ENCODE results near the gene PCBP3. TPM values are rescaled to one million over a fixed set of nuclear protein-coding genes. Genes with fewer than 3 reads are reported as not detected.

The PCBP3 gene
- total RNA-seq, 1 donor from 2014 or later, result not detected

DNA sequence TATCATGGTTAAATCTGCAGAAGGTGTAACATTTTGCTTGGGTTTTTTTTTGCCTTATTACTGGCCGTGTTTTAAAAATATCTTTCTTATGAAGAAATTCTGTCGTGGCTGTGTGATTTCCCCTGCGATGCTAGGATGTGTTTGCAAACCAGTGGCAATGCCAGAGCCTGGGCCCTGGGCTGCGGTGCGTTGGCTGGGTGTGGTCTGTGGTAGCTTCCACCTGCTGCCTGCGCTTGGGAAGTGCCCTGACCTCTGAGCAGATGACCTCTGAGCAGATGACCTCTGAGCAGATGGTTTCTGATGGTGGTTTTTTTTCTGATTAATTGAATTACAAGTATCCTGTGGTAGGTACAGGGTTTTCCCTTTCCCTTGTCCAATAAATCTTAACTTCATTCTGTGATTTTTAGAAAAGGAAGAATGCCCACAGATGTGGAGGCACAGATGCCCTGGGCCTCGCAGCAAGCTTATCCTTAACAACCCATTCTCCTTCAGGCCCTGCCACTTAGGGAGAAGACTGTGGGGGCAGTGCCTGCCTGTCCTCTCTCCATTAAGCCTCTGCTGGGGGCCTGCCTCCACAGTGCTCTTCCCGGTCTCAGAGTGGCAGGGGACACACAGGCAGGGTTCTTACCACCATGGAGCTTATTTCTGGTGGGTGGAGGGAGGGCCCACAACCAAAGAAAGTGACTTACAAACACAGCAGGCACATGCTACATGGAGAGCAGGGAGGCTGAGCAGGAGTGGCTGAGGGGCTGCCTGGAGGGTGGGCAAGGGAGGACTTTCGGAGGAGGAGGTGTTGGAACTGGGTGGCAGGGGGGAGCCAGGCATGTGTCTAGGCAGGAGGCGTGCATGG, 81.7 kb downstream of the PCBP3 start:
- Mint-ChIP-seq H3K9me3 (no peaks in the 10 kb centered on the region), H3K4me1 (no peaks in the 10 kb centered on the region), H3K27ac (no peak overlapping the region), H3K4me3 (no peak overlapping the region), H3K27me3 (peaks cover 4% of the 10 kb centered on the region), H3K36me3 (ENCODE audit: low read depth) (no peaks in the 10 kb centered on the region)
- ChIA-PET POLR2A (no interaction called here), CTCF (no interaction called here)
- DNase-seq (no peak), ATAC-seq (ENCODE audit: low read depth) (no peak)
- TF ChIP-seq, protein P1, sequence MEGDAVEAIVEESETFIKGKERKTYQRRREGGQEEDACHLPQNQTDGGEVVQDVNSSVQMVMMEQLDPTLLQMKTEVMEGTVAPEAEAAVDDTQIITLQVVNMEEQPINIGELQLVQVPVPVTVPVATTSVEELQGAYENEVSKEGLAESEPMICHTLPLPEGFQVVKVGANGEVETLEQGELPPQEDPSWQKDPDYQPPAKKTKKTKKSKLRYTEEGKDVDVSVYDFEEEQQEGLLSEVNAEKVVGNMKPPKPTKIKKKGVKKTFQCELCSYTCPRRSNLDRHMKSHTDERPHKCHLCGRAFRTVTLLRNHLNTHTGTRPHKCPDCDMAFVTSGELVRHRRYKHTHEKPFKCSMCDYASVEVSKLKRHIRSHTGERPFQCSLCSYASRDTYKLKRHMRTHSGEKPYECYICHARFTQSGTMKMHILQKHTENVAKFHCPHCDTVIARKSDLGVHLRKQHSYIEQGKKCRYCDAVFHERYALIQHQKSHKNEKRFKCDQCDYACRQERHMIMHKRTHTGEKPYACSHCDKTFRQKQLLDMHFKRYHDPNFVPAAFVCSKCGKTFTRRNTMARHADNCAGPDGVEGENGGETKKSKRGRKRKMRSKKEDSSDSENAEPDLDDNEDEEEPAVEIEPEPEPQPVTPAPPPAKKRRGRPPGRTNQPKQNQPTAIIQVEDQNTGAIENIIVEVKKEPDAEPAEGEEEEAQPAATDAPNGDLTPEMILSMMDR (IDR thresholded peaks at IDR 0.05), result no peak
- intact Hi-C loops (cut with micrococcal nuclease), result no loop called here

DNA sequence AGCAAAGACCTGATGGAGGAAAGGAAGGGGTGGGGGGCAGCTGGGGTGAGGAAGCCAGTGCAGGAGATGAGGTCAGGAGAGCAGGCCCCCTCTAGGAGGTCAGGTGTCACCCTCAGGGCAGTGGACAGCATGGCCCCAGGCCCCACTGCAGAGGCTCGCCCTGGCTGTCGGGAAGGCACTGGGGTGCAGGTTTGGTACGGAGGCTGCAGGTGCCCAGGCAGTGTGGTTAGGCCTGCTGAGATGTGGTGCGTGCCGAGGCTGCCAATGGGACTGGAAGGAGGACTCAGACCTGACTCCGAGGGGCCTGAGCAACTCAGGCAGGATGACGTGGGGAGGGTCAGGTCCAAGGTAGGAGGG, 82.3 kb downstream of the PCBP3 start:
- Mint-ChIP-seq H3K27me3 (peaks cover 4% of the 10 kb centered on the region), H3K4me1 (no peaks in the 10 kb centered on the region), H3K27ac (no peak overlapping the region), H3K9me3 (no peaks in the 10 kb centered on the region), H3K36me3 (ENCODE audit: low read depth) (no peaks in the 10 kb centered on the region), H3K4me3 (no peak overlapping the region)
- TF ChIP-seq, protein P1 (IDR thresholded peaks at IDR 0.05), result no peak
- DNase-seq (no peak), ATAC-seq (ENCODE audit: low read depth) (no peak)
- CTCF ChIA-PET, result no interaction called here
- POLR2A ChIA-PET, result no interaction called here
- intact Hi-C loops (cut with micrococcal nuclease), result no loop called here

DNA sequence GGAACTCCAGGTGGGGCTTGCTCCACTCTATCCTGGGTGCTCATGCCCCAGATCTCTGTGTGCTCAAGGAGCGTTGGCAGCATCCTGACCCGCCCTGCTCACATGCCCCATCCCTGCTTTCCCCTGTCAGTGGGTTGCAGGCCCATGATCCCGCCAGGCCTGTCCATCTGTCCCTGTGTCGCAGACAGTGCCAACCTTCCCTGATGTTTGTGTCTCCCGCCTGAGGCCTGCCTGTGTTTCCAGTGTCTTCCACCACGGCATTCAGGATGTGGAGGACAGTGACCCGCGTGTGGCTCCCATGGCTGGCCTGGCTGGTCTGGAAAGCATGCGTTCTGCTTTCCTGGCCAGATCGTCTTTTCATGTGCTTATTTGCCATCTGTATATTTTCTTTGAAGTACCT, 82.9 kb downstream of the PCBP3 start:
- H3K4me3 Mint-ChIP-seq, result no peak overlapping the region
- H3K9me3 Mint-ChIP-seq, result peaks cover 2% of the 10 kb centered on the region
- ChIA-PET CTCF (no interaction called here), POLR2A (no interaction called here)
- no peaks in the 10 kb centered on the region for H3K4me1 Mint-ChIP-seq
- no peaks in the 10 kb centered on the region for H3K36me3 Mint-ChIP-seq (ENCODE audit: low read depth)
- peaks cover 6% of the 10 kb centered on the region for H3K27me3 Mint-ChIP-seq
- ATAC-seq (ENCODE audit: low read depth), result no peak
- intact Hi-C loops (cut with micrococcal nuclease), result no loop called here
- H3K27ac Mint-ChIP-seq, result no peak overlapping the region
- no peak for DNase-seq
- TF ChIP-seq, protein P1 (IDR thresholded peaks at IDR 0.05), result no peak

DNA sequence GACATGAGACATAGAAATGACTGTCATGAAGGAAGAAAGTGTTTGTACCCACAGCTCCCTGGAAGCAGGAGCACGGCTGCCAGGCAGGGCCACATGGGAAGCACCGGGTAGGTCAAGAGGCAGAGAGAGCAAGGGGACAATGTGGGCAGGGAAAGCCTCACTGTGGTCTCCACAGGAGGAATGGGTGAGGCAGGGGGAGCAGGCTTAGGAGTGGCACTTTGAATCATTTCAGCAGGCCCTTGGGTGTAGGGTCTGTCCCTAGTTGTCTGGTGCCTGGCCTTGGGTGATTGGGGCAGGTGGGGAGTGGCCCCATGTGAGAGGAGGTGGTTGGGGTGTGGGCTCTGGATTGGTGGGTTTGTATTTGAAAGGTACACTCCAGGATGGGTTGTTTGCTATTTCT, 83.9 kb downstream of the PCBP3 start:
- ChIA-PET CTCF (no interaction called here), POLR2A (no interaction called here)
- DNase-seq (no peak), ATAC-seq (ENCODE audit: low read depth) (no peak)
- no peaks in the 10 kb centered on the region for H3K36me3 Mint-ChIP-seq (ENCODE audit: low read depth)
- intact Hi-C loops (cut with micrococcal nuclease), result no loop called here
- no peaks in the 10 kb centered on the region for H3K4me1 Mint-ChIP-seq
- peaks cover 2% of the 10 kb centered on the region for H3K9me3 Mint-ChIP-seq
- no peak overlapping the region for H3K27ac Mint-ChIP-seq
- no peak overlapping the region for H3K4me3 Mint-ChIP-seq
- TF ChIP-seq, protein P1 (IDR thresholded peaks at IDR 0.05), result no peak
- peaks cover 2% of the 10 kb centered on the region for H3K27me3 Mint-ChIP-seq

DNA sequence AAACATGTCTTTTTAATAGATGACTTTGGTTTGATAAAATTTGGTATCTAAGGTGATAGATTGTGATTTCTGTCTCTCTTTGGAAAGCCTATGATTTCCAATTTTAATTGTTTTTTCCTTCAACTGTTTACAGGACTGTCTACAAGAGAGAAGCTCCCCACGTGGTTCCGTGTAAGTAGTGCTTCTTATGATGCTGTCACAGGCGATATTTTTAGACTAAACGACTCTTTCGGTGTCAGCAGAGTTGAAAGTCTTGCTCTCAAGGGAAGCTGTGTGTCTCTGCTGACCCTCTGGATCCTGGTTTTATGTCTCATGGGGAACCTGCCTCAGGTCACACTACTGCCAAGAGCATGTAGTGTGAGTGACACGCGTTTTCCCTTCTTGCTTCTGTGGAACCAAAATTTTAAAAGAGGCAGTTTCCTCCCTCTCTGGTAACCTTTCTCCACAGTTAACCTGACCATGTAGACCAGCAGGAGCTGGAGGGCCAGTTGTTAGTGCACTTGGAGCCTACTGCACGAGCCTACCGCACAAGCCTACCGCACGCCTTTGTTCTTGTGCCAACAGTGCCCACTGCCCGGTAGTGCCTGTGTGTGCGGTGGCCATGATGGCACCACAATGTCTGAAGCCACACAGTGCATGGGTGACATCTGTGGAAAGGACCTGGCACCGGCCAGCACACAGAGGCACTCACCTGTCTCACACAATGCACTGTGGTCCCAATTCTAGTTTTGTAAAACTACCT, 91.9 kb downstream of the PCBP3 start:
- intact Hi-C loops (cut with micrococcal nuclease), result no loop called here
- H3K36me3 Mint-ChIP-seq (ENCODE audit: low read depth), result no peaks in the 10 kb centered on the region
- H3K9me3 Mint-ChIP-seq, result peaks cover 2% of the 10 kb centered on the region
- DNase-seq (no peak), ATAC-seq (ENCODE audit: low read depth) (no peak)
- no peak overlapping the region for H3K27ac Mint-ChIP-seq
- TF ChIP-seq, protein P1 (IDR thresholded peaks at IDR 0.05), result no peak
- ChIA-PET CTCF (no interaction called here), POLR2A (no interaction called here)
- no peaks in the 10 kb centered on the region for H3K4me1 Mint-ChIP-seq
- peaks cover 7% of the 10 kb centered on the region for H3K27me3 Mint-ChIP-seq
- no peak overlapping the region for H3K4me3 Mint-ChIP-seq
